Glutamatergic neuron (in vitro differentiated cells): Measurements from ENCODE around the gene STAT5A. TPM values are rescaled to one million over a fixed set of nuclear protein-coding genes. Genes with fewer than 3 reads are reported as not detected.
"Not testable (repeated sequence)": the region's sequence is repeated elsewhere in the genome, so short reads cannot be mapped to it uniquely, and the experiment has no call there.

Experiments used
- DNase-seq: peaks from one replicate; pipeline ENCODE4 v3.0.0; 2022
- H3K27ac Mint-ChIP-seq: one replicate; pipeline ENCODE4 v1.8.0; 2020; ENCODE audit warnings: mild to moderate bottlenecking, mixed read lengths, inconsistent platforms; ENCODE audit not compliant: unreplicated experiment
- H3K27me3 Mint-ChIP-seq: one replicate; pipeline ENCODE4 v1.8.0; 2020; ENCODE audit warnings: mild to moderate bottlenecking, moderate library complexity, mixed read lengths, inconsistent platforms; ENCODE audit not compliant: unreplicated experiment
- H3K36me3 Mint-ChIP-seq: one replicate; pipeline ENCODE4 v1.8.0; 2020; ENCODE audit warnings: mild to moderate bottlenecking, mixed read lengths, inconsistent platforms; ENCODE audit not compliant: unreplicated experiment
- H3K4me1 Mint-ChIP-seq: one replicate; pipeline ENCODE4 v1.8.0; 2020; ENCODE audit warnings: mild to moderate bottlenecking, low read depth, mixed read lengths, inconsistent platforms; ENCODE audit not compliant: unreplicated experiment
- H3K4me3 Mint-ChIP-seq: one replicate; pipeline ENCODE4 v1.8.0; 2020; ENCODE audit warnings: mild to moderate bottlenecking, mixed read lengths, inconsistent platforms; ENCODE audit not compliant: unreplicated experiment
- H3K9me3 Mint-ChIP-seq: one replicate; pipeline ENCODE4 v1.8.0; 2020; ENCODE audit warnings: mild to moderate bottlenecking, moderate library complexity, mixed read lengths, inconsistent platforms; ENCODE audit not compliant: unreplicated experiment
- total RNA-seq: library from RNA; stranded (reverse); fragmentation: NEBNext Ultra II Directional; extraction: Animal tissue kit (Norgen Biotek cat#: 25700); gene quantifications from one replicate; pipeline ENCODE4 v1.2.1, GENCODE V29; 2021; ENCODE audit not compliant: unreplicated experiment
- TF ChIP-seq, protein P1 (sequence below): fragments of 200-600 bp; sonication (generic); IDR thresholded peaks from one replicate; pipeline ENCODE4 v1.5.0; 2021; ENCODE audit not compliant: partially characterized antibody, unreplicated experiment

STAT5A gene
- total RNA-seq, 1 donor from 2014 or later, result 3.4 TPM

GRCh38 chr17:42301022-42301421 is 12.7 kb downstream of the STAT5A start:
- Mint-ChIP-seq H3K27me3 (peaks cover 3% of the 10 kb centered on the region), H3K9me3 (peaks cover 1% of the 10 kb centered on the region), H3K36me3 (no peaks in the 10 kb centered on the region), H3K4me1 (peaks cover 21% of the 10 kb centered on the region), H3K4me3 (no peak overlapping the region), H3K27ac (peak overlapping the region; percentile 45)
- no peak for DNase-seq
- TF ChIP-seq, protein P1, sequence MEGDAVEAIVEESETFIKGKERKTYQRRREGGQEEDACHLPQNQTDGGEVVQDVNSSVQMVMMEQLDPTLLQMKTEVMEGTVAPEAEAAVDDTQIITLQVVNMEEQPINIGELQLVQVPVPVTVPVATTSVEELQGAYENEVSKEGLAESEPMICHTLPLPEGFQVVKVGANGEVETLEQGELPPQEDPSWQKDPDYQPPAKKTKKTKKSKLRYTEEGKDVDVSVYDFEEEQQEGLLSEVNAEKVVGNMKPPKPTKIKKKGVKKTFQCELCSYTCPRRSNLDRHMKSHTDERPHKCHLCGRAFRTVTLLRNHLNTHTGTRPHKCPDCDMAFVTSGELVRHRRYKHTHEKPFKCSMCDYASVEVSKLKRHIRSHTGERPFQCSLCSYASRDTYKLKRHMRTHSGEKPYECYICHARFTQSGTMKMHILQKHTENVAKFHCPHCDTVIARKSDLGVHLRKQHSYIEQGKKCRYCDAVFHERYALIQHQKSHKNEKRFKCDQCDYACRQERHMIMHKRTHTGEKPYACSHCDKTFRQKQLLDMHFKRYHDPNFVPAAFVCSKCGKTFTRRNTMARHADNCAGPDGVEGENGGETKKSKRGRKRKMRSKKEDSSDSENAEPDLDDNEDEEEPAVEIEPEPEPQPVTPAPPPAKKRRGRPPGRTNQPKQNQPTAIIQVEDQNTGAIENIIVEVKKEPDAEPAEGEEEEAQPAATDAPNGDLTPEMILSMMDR, result no peak

DNA sequence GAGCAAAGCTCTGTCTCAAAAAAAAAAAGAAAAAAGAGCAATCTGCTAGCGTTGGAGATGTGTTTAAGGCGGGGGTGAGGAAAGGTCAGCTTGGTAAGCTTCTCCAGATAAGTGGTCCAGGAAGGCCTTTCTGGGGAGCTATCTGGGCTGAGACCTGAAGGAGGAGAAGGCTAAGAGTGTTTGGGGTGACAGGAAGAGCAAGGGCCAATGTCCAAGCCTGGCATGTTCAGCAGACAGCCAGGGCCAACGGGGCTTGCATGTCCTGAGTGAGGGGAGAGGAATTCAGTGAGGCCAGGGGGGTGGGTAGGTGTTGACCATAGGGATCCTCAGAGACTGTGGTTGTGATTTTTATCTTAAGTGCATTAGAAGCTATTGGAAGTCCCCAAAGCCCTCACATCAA is 15.4 kb downstream of the STAT5A start:
- Mint-ChIP-seq H3K27me3 (peaks cover 4% of the 10 kb centered on the region), H3K4me3 (no peak overlapping the region), H3K9me3 (no peaks in the 10 kb centered on the region), H3K27ac (no peak overlapping the region), H3K36me3 (no peaks in the 10 kb centered on the region), H3K4me1 (peaks cover 20% of the 10 kb centered on the region)
- no peak for DNase-seq
- TF ChIP-seq, protein P1, result no peak

- no peak overlapping the region for H3K27ac Mint-ChIP-seq
- DNase-seq, result no peak
- H3K36me3 Mint-ChIP-seq, result no peaks in the 10 kb centered on the region
- TF ChIP-seq, protein P1, result no peak
- peaks cover 4% of the 10 kb centered on the region for H3K27me3 Mint-ChIP-seq
- H3K4me1 Mint-ChIP-seq, result peaks cover 18% of the 10 kb centered on the region
- no peaks in the 10 kb centered on the region for H3K9me3 Mint-ChIP-seq
- H3K4me3 Mint-ChIP-seq, result no peak overlapping the region
Observed at GRCh38 chr17:42304187-42305030, 16.1 kb downstream of the STAT5A start.

- peaks cover 19% of the 10 kb centered on the region for H3K4me1 Mint-ChIP-seq
- H3K36me3 Mint-ChIP-seq, H3K9me3 Mint-ChIP-seq, DNase-seq, H3K27me3 Mint-ChIP-seq, H3K4me3 Mint-ChIP-seq, H3K27ac Mint-ChIP-seq: not testable (repeated sequence)
Observed at GRCh38 chr17:42305031-42305330, 16.7 kb downstream of the STAT5A start.

GRCh38 chr17:42305543-42306384 is 17.5 kb downstream of the STAT5A start:
- peaks cover 25% of the 10 kb centered on the region for H3K4me1 Mint-ChIP-seq
- no peaks in the 10 kb centered on the region for H3K36me3 Mint-ChIP-seq
- no peak overlapping the region for H3K27ac Mint-ChIP-seq
- no peak for DNase-seq
- H3K9me3 Mint-ChIP-seq, result no peaks in the 10 kb centered on the region
- TF ChIP-seq, protein P1, result no peak
- H3K27me3 Mint-ChIP-seq, result peaks cover 4% of the 10 kb centered on the region
- H3K4me3 Mint-ChIP-seq, result no peak overlapping the region
